H9 (cell line): ENCODE measurements around the gene NAT14. TPM values are rescaled to one million over a fixed set of nuclear protein-coding genes. Genes with fewer than 3 reads are reported as not detected.

ENCODE experiments used
- DNase-seq: peaks from one replicate; pipeline ENCODE4 v3.0.0-alpha.2; 2017
- H2AFZ ChIP-seq: one replicate; pipeline ENCODE4 v1.6.1; 2013; ENCODE audit warnings: mild to moderate bottlenecking, low read length, control low read depth, moderate library complexity
- H2AK5ac ChIP-seq: 2 replicates; pipeline ENCODE4 v1.6.1; 2013; ENCODE audit warnings: low read length, control low read depth, mixed read lengths; ENCODE audit not compliant: insufficient read length
- H2BK120ac ChIP-seq: one replicate; pipeline ENCODE4 v1.6.1; 2013; ENCODE audit warnings: low read depth, mild to moderate bottlenecking, low read length, control low read depth, inconsistent platforms; ENCODE audit not compliant: poor library complexity, severe bottlenecking
- H2BK12ac ChIP-seq: 2 replicates; pipeline ENCODE4 v1.6.1; 2013; ENCODE audit warnings: low read length, control low read depth, mixed read lengths, low read depth; ENCODE audit not compliant: insufficient read length
- H2BK15ac ChIP-seq: 2 replicates; pipeline ENCODE4 v1.6.1; 2013; ENCODE audit warnings: low read depth, low read length, control low read depth
- H2BK20ac ChIP-seq: one replicate; pipeline ENCODE4 v1.6.1; 2013; ENCODE audit warnings: low read depth, mild to moderate bottlenecking, low read length, control low read depth, inconsistent platforms; ENCODE audit not compliant: poor library complexity, severe bottlenecking
- H2BK5ac ChIP-seq: 2 replicates; pipeline ENCODE4 v1.6.1; 2013; ENCODE audit warnings: low read length, control low read depth, mixed read lengths; ENCODE audit not compliant: insufficient read length
- H3K14ac ChIP-seq: 2 replicates; pipeline ENCODE4 v1.6.1; 2013; ENCODE audit warnings: low read length, control low read depth; ENCODE audit not compliant: insufficient read depth
- H3K18ac ChIP-seq: 2 replicates; pipeline ENCODE4 v1.6.1; 2013; ENCODE audit warnings: low read depth, mild to moderate bottlenecking, mixed read lengths, low read length, control low read depth; ENCODE audit not compliant: insufficient read length
- H3K23ac ChIP-seq: 2 replicates; pipeline ENCODE4 v1.6.1; 2013; ENCODE audit warnings: low read length, control low read depth, mixed read lengths, low read depth; ENCODE audit not compliant: insufficient read length
- H3K23me2 ChIP-seq: 2 replicates; pipeline ENCODE4 v1.6.1; 2013; ENCODE audit warnings: low read depth, mild to moderate bottlenecking, mixed read lengths, low read length, control low read depth; ENCODE audit not compliant: insufficient read length, poor library complexity, severe bottlenecking
- H3K27ac ChIP-seq: 2 replicates; pipeline ENCODE4 v1.5.1; 2013; ENCODE audit warnings: low read length, control low read depth, mixed read lengths, low read depth; ENCODE audit not compliant: insufficient read length
- H3K27me3 ChIP-seq: 2 replicates; pipeline ENCODE4 v1.6.1; 2013; ENCODE audit warnings: low read length, control low read depth, inconsistent platforms; ENCODE audit not compliant: insufficient read depth
- H3K4ac ChIP-seq: 2 replicates; pipeline ENCODE4 v1.6.1; 2013; ENCODE audit warnings: low read depth, mild to moderate bottlenecking, control low read depth, inconsistent platforms, low read length, moderate library complexity
- H3K4me1 ChIP-seq: 2 replicates; pipeline ENCODE4 v1.6.1; 2013; ENCODE audit warnings: low read length, control low read depth, inconsistent platforms; ENCODE audit not compliant: insufficient read depth
- H3K4me2 ChIP-seq: 2 replicates; pipeline ENCODE4 v1.6.1; 2013; ENCODE audit warnings: low read length, control low read depth, mixed read lengths; ENCODE audit not compliant: insufficient read length, insufficient read depth
- H3K56ac ChIP-seq: 2 replicates; pipeline ENCODE4 v1.6.1; 2013; ENCODE audit warnings: low read depth, mild to moderate bottlenecking, mixed read lengths, low read length, control low read depth; ENCODE audit not compliant: insufficient read length
- H3K79me1 ChIP-seq: 2 replicates; pipeline ENCODE4 v1.6.1; 2013; ENCODE audit warnings: low read depth, mild to moderate bottlenecking, moderate library complexity, low read length, control low read depth, inconsistent platforms; ENCODE audit not compliant: insufficient read depth, poor library complexity, severe bottlenecking
- H3K79me2 ChIP-seq: 2 replicates; pipeline ENCODE4 v1.6.1; 2013; ENCODE audit warnings: low read length, control low read depth, inconsistent platforms; ENCODE audit not compliant: insufficient read depth
- H3K9ac ChIP-seq: 2 replicates; pipeline ENCODE4 v1.6.1; 2013; ENCODE audit warnings: low read length, control low read depth, mixed read lengths; ENCODE audit not compliant: insufficient read length; ENCODE audit errors: extremely low read depth
- H3K9me3 ChIP-seq: one replicate; pipeline ENCODE4 v1.6.1; 2013; ENCODE audit warnings: low read depth, low read length, inconsistent platforms; ENCODE audit not compliant: control insufficient read depth
- H3T11ph ChIP-seq: one replicate; pipeline ENCODE4 v1.6.1; 2013; ENCODE audit warnings: mild to moderate bottlenecking, low read length, control low read depth, inconsistent platforms
- H4K20me1 ChIP-seq: one replicate; pipeline ENCODE4 v1.6.1; 2013; ENCODE audit not compliant: control insufficient read depth, insufficient read length, insufficient read depth
- H4K5ac ChIP-seq: 2 replicates; pipeline ENCODE4 v1.6.1; 2013; ENCODE audit warnings: low read depth, mild to moderate bottlenecking, mixed read lengths, low read length, control low read depth; ENCODE audit not compliant: insufficient read length
- H4K8ac ChIP-seq: replicated peaks from 2 replicates; pipeline ENCODE4 v1.6.1; 2013; ENCODE audit warnings: low read length, control low read depth, mixed read lengths, low read depth; ENCODE audit not compliant: insufficient read length
- H4K91ac ChIP-seq: 2 replicates; pipeline ENCODE4 v1.6.1; 2013; ENCODE audit warnings: low read depth, mild to moderate bottlenecking, moderate library complexity, mixed read lengths, low read length, control low read depth; ENCODE audit not compliant: insufficient read length
- H3K27ac Mint-ChIP-seq, 3 experiments: 2 replicates in 2 of 3; 3 replicates in 1 of 3; pipeline ENCODE4 v1.8.0; 2020 to 2021; ENCODE audit warnings: mixed read lengths in 3 of 3, mild to moderate bottlenecking in 1 of 3, moderate library complexity in 1 of 3
- H3K27me3 Mint-ChIP-seq: 2 replicates; pipeline ENCODE4 v1.8.0; 2021; ENCODE audit warnings: low read depth, mild to moderate bottlenecking, moderate library complexity, mixed read lengths
- H3K36me3 Mint-ChIP-seq, 3 experiments: 2 replicates in 2 of 3; 3 replicates in 1 of 3; pipeline ENCODE4 v1.8.0; 2020 to 2021; ENCODE audit warnings: low read depth in 3 of 3, mixed read lengths in 3 of 3; ENCODE audit not compliant: insufficient read depth in 1 of 3
- H3K4me1 Mint-ChIP-seq, 2 experiments: 2 replicates each; pipeline ENCODE4 v1.8.0; 2020; ENCODE audit warnings: mixed read lengths in 2 of 2
- H3K4me3 Mint-ChIP-seq, 2 experiments: 2 replicates in 1 of 2; 3 replicates in 1 of 2; pipeline ENCODE4 v1.8.0; 2020 to 2021; ENCODE audit warnings: mild to moderate bottlenecking in 2 of 2, mixed read lengths in 2 of 2, moderate library complexity in 1 of 2
- H3K9me3 Mint-ChIP-seq, 2 experiments: 2 replicates in 1 of 2; 3 replicates in 1 of 2; pipeline ENCODE4 v1.8.0; 2020; ENCODE audit warnings: mild to moderate bottlenecking in 2 of 2, mixed read lengths in 2 of 2, moderate library complexity in 1 of 2
- CTCF ChIP-seq: fragments of 200-600 bp; sonication (generic); conservative IDR thresholded peaks from 3 replicates; pipeline ENCODE4 v1.8.0; 2021; ENCODE audit warnings: antibody characterized with exemption, mild to moderate bottlenecking
- WGBS: extraction: QIAGEN DNeasy Blood & Tissue Kit; methylation state at CpG from one replicate; pipeline ENCODE4 v1.1.7; 2013; ENCODE audit warnings: missing lambda C conversion rate, low lambda C conversion rate, mixed read lengths; ENCODE audit not compliant: insufficient read length; ENCODE audit errors: extremely low coverage; 5-methylcytosine and 5-hydroxymethylcytosine counted together
- total RNA-seq: library from RNA; stranded (reverse); gene quantifications from 2 replicates; pipeline ENCODE4 v1.2.1, GENCODE V29; 2021

The NAT14 gene
- total RNA-seq, 1 experiment from 2014 or later = 51.2 TPM

DNA sequence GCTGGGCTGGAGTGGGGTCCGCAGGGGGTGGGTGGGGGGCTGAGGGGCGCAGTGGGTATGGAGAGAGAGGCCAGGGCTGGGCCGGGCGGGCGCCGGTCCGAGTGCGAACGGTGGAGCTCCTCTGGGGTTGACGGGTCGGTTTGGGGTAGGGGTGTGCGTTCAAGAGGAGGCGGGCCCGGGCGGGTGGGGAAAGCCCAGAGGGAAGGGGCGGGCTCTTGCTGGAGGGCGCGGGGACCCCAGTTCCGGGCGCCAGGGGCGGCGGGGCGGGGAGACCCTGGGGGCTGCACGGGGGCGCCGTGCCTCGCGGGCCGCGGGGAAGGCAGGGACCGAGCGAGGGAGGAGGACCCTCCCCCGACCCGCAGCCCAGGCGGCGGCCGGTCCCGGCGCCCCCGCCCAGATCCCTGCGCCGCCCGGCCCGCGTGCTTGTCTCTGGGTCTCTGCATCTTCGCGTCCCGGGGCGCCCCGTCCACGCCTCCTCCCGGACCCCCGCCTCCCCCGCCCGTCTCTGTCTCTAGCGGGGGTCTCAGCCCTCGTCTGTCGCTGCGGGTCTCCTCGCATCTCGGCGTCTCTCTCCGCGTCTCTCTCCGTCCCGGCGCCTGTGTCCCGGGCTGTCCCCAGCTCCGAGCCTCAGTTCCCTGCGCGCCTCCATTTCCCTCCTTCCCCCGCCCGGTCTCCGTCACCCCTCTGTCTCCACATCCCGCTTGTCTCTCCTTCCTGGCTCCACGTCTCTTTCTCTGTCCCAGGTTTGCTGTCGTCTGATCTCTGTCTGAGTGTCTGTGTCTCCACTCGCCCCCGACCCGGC lies 33.6 kb upstream of the NAT14 start:
- H3T11ph ChIP-seq = no peak overlapping the region
- no peak overlapping the region for H2BK5ac ChIP-seq
- Mint-ChIP-seq H3K4me1 (peaks cover 3 to 13% of the 10 kb centered on the region in 2 experiments; a peak in 3 of 4 replicates), H3K27me3 (peaks cover 27% of the 10 kb centered on the region), H3K36me3 (peaks cover 11 to 13% (median 12%) of the 10 kb centered on the region in 3 experiments; a peak in 5 of 7 replicates), H3K9me3 (no peaks in the 10 kb centered on the region; a peak in 1 of 5 replicates), H3K27ac (no peak overlapping the region), H3K4me3 (peak overlapping the region; percentile 60 to 87)
- TF ChIP-seq CTCF = no peak
- H3K4ac ChIP-seq = no peak overlapping the region
- no peak overlapping the region for H3K9ac ChIP-seq
- H3K14ac ChIP-seq = no peak overlapping the region
- H3K79me1 ChIP-seq = no peaks in the 10 kb centered on the region
- no peak overlapping the region for H2BK15ac ChIP-seq
- H4K5ac ChIP-seq = no peak overlapping the region
- H3K23ac ChIP-seq = no peak overlapping the region
- no peak overlapping the region for H4K8ac ChIP-seq
- H3K27ac ChIP-seq = no peak overlapping the region
- peak overlapping the region; percentile 86 for H3K4me2 ChIP-seq
- no peak overlapping the region for H2AFZ ChIP-seq
- H3K56ac ChIP-seq = no peak overlapping the region
- no peak for DNase-seq
- peaks cover 4% of the 10 kb centered on the region for H3K23me2 ChIP-seq
- no peak overlapping the region for H4K91ac ChIP-seq
- H2AK5ac ChIP-seq = no peak overlapping the region
- no peak overlapping the region for H3K18ac ChIP-seq
- no peaks in the 10 kb centered on the region for H3K4me1 ChIP-seq
- no peak overlapping the region for H2BK12ac ChIP-seq
- no peaks in the 10 kb centered on the region for H3K79me2 ChIP-seq
- H3K9me3 ChIP-seq = no peaks in the 10 kb centered on the region
- no CpG with 5 or more reads among the region's 80 CpGs for WGBS
- no peak overlapping the region for H2BK120ac ChIP-seq
- H2BK20ac ChIP-seq = no peak overlapping the region
- H4K20me1 ChIP-seq = no peaks in the 10 kb centered on the region
- peaks cover 39% of the 10 kb centered on the region; the same call in 1 of the 2 replicates for H3K27me3 ChIP-seq
